NB4 (cell line): ENCODE measurements around the gene ARHGAP26.

Source experiments
- DNase-seq: peaks from one replicate; pipeline ENCODE4 v3.0.0; 2010; ENCODE audit warnings: low read depth
- H3K4me3 ChIP-seq: one replicate; pipeline ENCODE4 v1.5.1; 2011; ENCODE audit warnings: mild to moderate bottlenecking, low read depth, low read length, moderate library complexity
- MAX ChIP-seq: IDR thresholded peaks from 2 replicates; pipeline ENCODE4 v1.6.1; 2011; ENCODE audit warnings: low read depth, low read length
- MYC ChIP-seq: IDR thresholded peaks from 2 replicates; pipeline ENCODE4 v1.6.1; 2011; ENCODE audit warnings: low read depth, low read length
- POLR2A ChIP-seq: IDR thresholded peaks from 2 replicates; pipeline ENCODE4 v1.6.1; 2011; ENCODE audit warnings: mild to moderate bottlenecking; ENCODE audit not compliant: insufficient read length; ENCODE audit errors: extremely low read depth
- TF ChIP-seq, protein P1 (sequence below): IDR thresholded peaks from one replicate; pipeline ENCODE4 v1.5.1; 2012; ENCODE audit warnings: low read depth, low read length

Gene ARHGAP26

DNA sequence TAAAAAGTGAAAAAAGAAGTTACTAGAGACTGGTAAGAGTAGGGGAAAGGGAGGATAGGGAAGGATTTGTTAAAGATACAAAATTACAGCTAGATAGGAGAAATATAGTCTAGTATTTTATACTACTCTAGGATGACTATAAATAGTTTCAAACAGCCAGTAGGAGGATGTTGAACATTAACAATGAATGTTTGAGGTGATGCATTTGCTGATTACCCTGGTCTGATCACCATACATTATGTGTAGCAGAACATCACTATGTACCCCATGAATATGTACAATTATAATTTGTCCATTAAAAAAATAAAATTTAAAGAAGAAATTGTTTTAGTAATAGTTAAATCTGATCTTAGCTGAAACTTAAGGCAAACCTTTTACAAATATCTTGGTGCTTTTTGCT lies 302.6 kb downstream of the ARHGAP26 start:
- no peak overlapping the region for H3K4me3 ChIP-seq
- DNase-seq = no peak
- TF ChIP-seq, protein P1, sequence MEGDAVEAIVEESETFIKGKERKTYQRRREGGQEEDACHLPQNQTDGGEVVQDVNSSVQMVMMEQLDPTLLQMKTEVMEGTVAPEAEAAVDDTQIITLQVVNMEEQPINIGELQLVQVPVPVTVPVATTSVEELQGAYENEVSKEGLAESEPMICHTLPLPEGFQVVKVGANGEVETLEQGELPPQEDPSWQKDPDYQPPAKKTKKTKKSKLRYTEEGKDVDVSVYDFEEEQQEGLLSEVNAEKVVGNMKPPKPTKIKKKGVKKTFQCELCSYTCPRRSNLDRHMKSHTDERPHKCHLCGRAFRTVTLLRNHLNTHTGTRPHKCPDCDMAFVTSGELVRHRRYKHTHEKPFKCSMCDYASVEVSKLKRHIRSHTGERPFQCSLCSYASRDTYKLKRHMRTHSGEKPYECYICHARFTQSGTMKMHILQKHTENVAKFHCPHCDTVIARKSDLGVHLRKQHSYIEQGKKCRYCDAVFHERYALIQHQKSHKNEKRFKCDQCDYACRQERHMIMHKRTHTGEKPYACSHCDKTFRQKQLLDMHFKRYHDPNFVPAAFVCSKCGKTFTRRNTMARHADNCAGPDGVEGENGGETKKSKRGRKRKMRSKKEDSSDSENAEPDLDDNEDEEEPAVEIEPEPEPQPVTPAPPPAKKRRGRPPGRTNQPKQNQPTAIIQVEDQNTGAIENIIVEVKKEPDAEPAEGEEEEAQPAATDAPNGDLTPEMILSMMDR = no peak
- TF ChIP-seq MAX = no peak
- no peak for TF ChIP-seq MYC
- TF ChIP-seq POLR2A = no peak

DNA sequence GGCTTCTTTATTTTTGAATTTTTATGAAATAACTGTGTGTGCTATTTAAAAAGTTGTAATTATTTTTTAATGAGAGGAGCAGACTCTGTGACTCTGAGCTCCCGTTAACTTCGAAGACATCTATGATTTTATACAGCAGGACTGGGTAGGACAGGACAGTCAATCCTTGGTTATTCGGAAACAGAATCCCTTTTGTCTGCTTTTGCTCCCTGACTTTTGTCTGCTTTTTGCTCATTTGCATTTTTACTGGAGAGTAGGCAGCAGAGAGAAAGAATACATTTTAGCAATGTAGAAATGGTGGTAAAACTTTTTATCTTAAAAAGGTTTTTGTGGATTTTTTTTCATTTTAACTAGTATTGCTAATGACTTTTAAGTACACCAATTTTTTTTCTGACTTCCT lies 303.6 kb downstream of the ARHGAP26 start:
- no peak for DNase-seq
- TF ChIP-seq MYC (no peak), POLR2A (no peak), MAX (no peak)
- TF ChIP-seq, protein P1 = no peak
- H3K4me3 ChIP-seq = no peak overlapping the region

DNA sequence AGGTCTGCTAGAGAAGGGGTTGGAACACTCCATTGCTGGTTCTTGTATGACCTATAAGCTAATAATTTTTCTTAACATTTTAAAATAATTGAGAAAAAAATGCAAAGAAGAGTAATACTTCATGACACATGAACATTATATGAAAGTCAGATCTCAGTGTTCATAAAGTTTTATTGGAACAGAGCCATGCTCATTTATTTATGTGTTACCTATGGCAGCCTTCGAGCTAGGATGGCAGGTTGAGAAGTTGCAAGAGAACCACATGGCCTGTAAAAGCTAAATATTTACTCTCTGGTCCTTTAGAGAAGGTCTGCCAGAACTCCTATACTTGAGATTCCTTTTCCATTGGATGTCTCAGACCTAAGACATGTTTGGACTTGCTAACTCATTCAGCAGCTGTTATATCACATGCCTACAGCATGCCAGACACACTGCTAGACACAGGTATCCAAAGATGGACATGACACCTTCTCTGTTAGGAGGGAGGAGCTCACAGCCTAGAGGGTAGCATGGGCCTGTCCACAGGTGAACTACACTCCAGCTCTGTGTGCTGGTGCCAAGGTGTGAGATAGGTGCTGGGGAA lies 304.3 kb downstream of the ARHGAP26 start:
- DNase-seq = no peak
- H3K4me3 ChIP-seq = no peak overlapping the region
- TF ChIP-seq POLR2A = no peak

- TF ChIP-seq MYC = no peak
- no peak for TF ChIP-seq POLR2A
- TF ChIP-seq MAX = no peak
- TF ChIP-seq, protein P1 = no peak
- DNase-seq = no peak
- no peak overlapping the region for H3K4me3 ChIP-seq
Observed at GRCh38 chr5:143076377-143076776, 306.2 kb downstream of the ARHGAP26 start.

DNA sequence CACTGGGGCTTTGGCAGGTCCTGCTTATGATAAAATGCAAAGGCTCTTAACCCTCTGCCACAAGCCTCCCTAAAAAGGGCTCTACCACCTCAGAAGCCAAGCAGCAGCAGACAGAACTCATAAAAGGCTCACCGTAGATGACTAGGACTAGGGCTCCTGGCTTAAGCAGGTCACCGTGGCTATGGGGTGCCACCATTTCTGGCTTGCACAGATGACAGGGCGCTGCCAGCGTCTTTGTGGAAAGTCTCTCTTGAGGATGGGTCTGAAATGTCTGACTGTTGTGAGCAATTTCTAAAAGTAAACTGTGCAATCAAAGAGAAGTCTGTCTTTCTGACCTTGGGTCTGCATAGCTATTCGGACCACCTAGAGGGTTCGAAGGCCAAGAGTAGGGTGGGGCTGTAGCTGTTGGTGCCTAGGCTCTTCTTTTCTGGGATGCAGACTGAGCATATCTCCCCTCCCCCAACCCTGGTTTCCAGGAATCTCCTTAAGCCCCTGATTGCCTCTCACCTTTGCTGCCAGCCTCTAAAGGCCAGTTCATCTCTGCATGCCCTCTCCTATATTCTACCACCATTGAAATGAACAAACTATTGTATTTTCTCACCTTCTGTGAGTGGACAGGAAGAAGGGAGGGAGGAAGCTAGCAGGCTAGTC lies 307.4 kb downstream of the ARHGAP26 start:
- TF ChIP-seq MAX = no peak
- TF ChIP-seq MYC = no peak
- TF ChIP-seq, protein P1 = no peak
- TF ChIP-seq POLR2A = no peak
- no peak for DNase-seq
- no peak overlapping the region for H3K4me3 ChIP-seq

- H3K4me3 ChIP-seq = no peak overlapping the region
- TF ChIP-seq POLR2A = no peak
- TF ChIP-seq MAX = no peak
- TF ChIP-seq, protein P1 = no peak
- no peak for TF ChIP-seq MYC
- DNase-seq = no peak
Observed at GRCh38 chr5:143078313-143078712, 308.1 kb downstream of the ARHGAP26 start.
